BE2C (cell line): ENCODE results near the gene ADAMTS16.
A peak's percentile ranks its signal among the peaks of the same experiment; 100 is the strongest.

ENCODE experiments used
- DNase-seq: peaks from one replicate; pipeline ENCODE4 v3.0.0-alpha.2; 2020
- H3K27me3 ChIP-seq: fragments of 250-450 bp; sonication (Bioruptor Pico); 2 replicates; pipeline ENCODE4 v1.5.1; 2020; ENCODE audit warnings: mild to moderate bottlenecking
- H3K36me3 ChIP-seq: fragments of 250-450 bp; sonication (Bioruptor Pico); 2 replicates; pipeline ENCODE4 v1.5.1; 2020; ENCODE audit warnings: mild to moderate bottlenecking
- H3K4me1 ChIP-seq: fragments of 250-450 bp; sonication (Bioruptor Pico); 2 replicates; pipeline ENCODE4 v1.5.1; 2020
- H3K4me3 ChIP-seq: 2 replicates; pipeline ENCODE4 v1.5.1; 2011; ENCODE audit warnings: low read depth, low read length
- H3K9me3 ChIP-seq: fragments of 250-450 bp; sonication (Bioruptor Pico); 2 replicates; pipeline ENCODE4 v1.5.1; 2020
- CTCF ChIP-seq: IDR thresholded peaks from 2 replicates; pipeline ENCODE4 v1.5.1; 2012; ENCODE audit warnings: mild to moderate bottlenecking, low read depth, low read length

The ADAMTS16 gene

GRCh38 chr5:5104550-5104949 is 35.6 kb upstream of the ADAMTS16 start:
- no peak overlapping the region for H3K4me3 ChIP-seq
- no peaks in the 10 kb centered on the region for H3K4me1 ChIP-seq
- no peaks in the 10 kb centered on the region for H3K36me3 ChIP-seq
- no peaks in the 10 kb centered on the region for H3K9me3 ChIP-seq
- H3K27me3 ChIP-seq, result no peaks in the 10 kb centered on the region; the same call in none of the 2 replicates
- no peak for TF ChIP-seq CTCF
- no peak for DNase-seq

- DNase-seq, result no peak
- no peaks in the 10 kb centered on the region; the same call in none of the 2 replicates for H3K27me3 ChIP-seq
- H3K4me1 ChIP-seq, result no peaks in the 10 kb centered on the region
- H3K36me3 ChIP-seq, result no peaks in the 10 kb centered on the region
- TF ChIP-seq CTCF, result no peak
- H3K9me3 ChIP-seq, result no peaks in the 10 kb centered on the region
- H3K4me3 ChIP-seq, result no peak overlapping the region
Measured at GRCh38 chr5:5105531-5105930, 34.6 kb upstream of the ADAMTS16 start.

- Histone ChIP-seq H3K36me3 (no peaks in the 10 kb centered on the region), H3K4me1 (no peaks in the 10 kb centered on the region), H3K27me3 (peaks cover 5% of the 10 kb centered on the region), H3K9me3 (no peaks in the 10 kb centered on the region), H3K4me3 (no peak overlapping the region)
- no peak for TF ChIP-seq CTCF
- DNase-seq, result no peak
Measured at GRCh38 chr5:5116956-5117355, 23.2 kb upstream of the ADAMTS16 start.

GRCh38 chr5:5122776-5123175 is 17.4 kb upstream of the ADAMTS16 start:
- no peak overlapping the region for H3K4me3 ChIP-seq

GRCh38 chr5:5124231-5124630 is 15.9 kb upstream of the ADAMTS16 start:
- no peaks in the 10 kb centered on the region for H3K36me3 ChIP-seq
- no peak overlapping the region for H3K4me3 ChIP-seq
- H3K27me3 ChIP-seq, result 0 out of 2 replicates have a peak, but pooled peaks cover 5% of the 10 kb centered on the region
- TF ChIP-seq CTCF, result no peak
- no peaks in the 10 kb centered on the region for H3K4me1 ChIP-seq
- H3K9me3 ChIP-seq, result no peaks in the 10 kb centered on the region
- no peak for DNase-seq

More at GRCh38 chr5:5122776-5123175, 17.4 kb upstream of the ADAMTS16 start:
- H3K36me3 ChIP-seq, result no peaks in the 10 kb centered on the region
- no peaks in the 10 kb centered on the region for H3K9me3 ChIP-seq
- DNase-seq, result no peak
- 0 out of 2 replicates have a peak, but pooled peaks cover 5% of the 10 kb centered on the region for H3K27me3 ChIP-seq
- no peak for TF ChIP-seq CTCF
- H3K4me1 ChIP-seq, result no peaks in the 10 kb centered on the region

GRCh38 chr5:5126444-5126843 is 13.7 kb upstream of the ADAMTS16 start:
- no peaks in the 10 kb centered on the region for H3K9me3 ChIP-seq
- no peaks in the 10 kb centered on the region for H3K4me1 ChIP-seq
- no peaks in the 10 kb centered on the region for H3K36me3 ChIP-seq
- peak; percentile 27 for DNase-seq
- TF ChIP-seq CTCF, result no peak; the same call in 1 of the 2 replicates
- H3K27me3 ChIP-seq, result 0 out of 2 replicates have a peak, but pooled peaks cover 5% of the 10 kb centered on the region
- no peak overlapping the region for H3K4me3 ChIP-seq
